Heart right ventricle (tissue), 16 donors: ENCODE results near the gene SMG6. TPM values are rescaled to one million over a fixed set of nuclear protein-coding genes. Genes with fewer than 3 reads are reported as not detected.

Experiments
- ATAC-seq, 8 donors: fragments of 200-7000 bp; cut with Tn5 transposase; one replicate each; pipeline ENCODE4 v1.9.1; 2020; ENCODE audit warnings: mild to moderate bottlenecking in 8 of 8, moderate library complexity in 8 of 8, moderate number of reproducible peaks in 1 of 8
- DNase-seq, 2 donors: peaks; one replicate each; pipeline ENCODE4 v3.0.0-alpha.2; 2020
- H3K27ac ChIP-seq, 10 donors: fragments of 200-600 bp; sonication (generic) in 2 of 10; one replicate each; pipeline versions ENCODE4 v1.5.0 to v1.8.0; 2020 to 2022; ENCODE audit warnings: mild to moderate bottlenecking in 3 of 10
- H3K27me3 ChIP-seq, 7 donors: fragments of 200-600 bp; one replicate each; pipeline ENCODE4 v1.8.0; 2021 to 2022; ENCODE audit warnings: mild to moderate bottlenecking in 2 of 7
- H3K36me3 ChIP-seq, 9 donors: fragments of 200-600 bp; sonication (generic) in 1 of 9; one replicate each; pipeline versions ENCODE4 v1.5.0 to v1.8.0; 2020 to 2022; ENCODE audit warnings: mild to moderate bottlenecking in 2 of 9
- H3K4me1 ChIP-seq, 9 donors: fragments of 200-600 bp; sonication (generic) in 1 of 9; one replicate each; pipeline versions ENCODE4 v1.5.0 to v1.8.0; 2020 to 2022; ENCODE audit warnings: mild to moderate bottlenecking in 4 of 9
- H3K4me3 ChIP-seq, 10 donors: fragments of 200-600 bp; sonication (generic) in 2 of 10; one replicate each; pipeline versions ENCODE4 v1.5.0 to v1.8.0; 2020 to 2022; ENCODE audit warnings: mild to moderate bottlenecking in 7 of 10, moderate library complexity in 2 of 10
- H3K9me3 ChIP-seq, 11 donors: fragments of 200-600 bp in 10 of 11; sonication (generic) in 2 of 11; one replicate each; pipeline versions ENCODE4 v1.5.0 to v1.8.0; 2013 to 2022; ENCODE audit warnings: mild to moderate bottlenecking in 2 of 11, control low read depth in 1 of 11, moderate library complexity in 1 of 11
- WGBS, 2 donors: extraction: QIAGEN DNeasy Blood & Tissue Kit; methylation state at CpG; one replicate each; pipeline ENCODE4 v1.1.7; 2013; ENCODE audit warnings: inconsistent platforms in 1 of 2; 5-methylcytosine and 5-hydroxymethylcytosine counted together
- intact Hi-C, 10 donors: fragments of 100-400 bp; cut with DNase I; formaldehyde crosslinking; loops; one replicate each; pipeline versions ENCODE4 v1.11.1 to v1.14.2; 2022
- polyA plus RNA-seq, 2 donors: library from polyadenylated mRNA; stranded (reverse); fragments of 200-250 nt; gene quantifications; one replicate each; pipeline ENCODE4 v1.2.3, GENCODE V29; 2013
- total RNA-seq, 10 donors: library from RNA; stranded (reverse); fragmentation: NEBNext Ultra II Directional in 3 of 10; extraction: Animal tissue kit (Norgen Biotek cat#: 25700) in 3 of 10; gene quantifications; one replicate each; pipeline versions ENCODE4 v1.2.1 to v1.2.4, GENCODE V29; 2021 to 2023
- TF ChIP-seq, protein P1 (sequence below), 9 donors: fragments of 200-600 bp; sonication (generic) in 2 of 9; IDR thresholded peaks; one replicate each; pipeline versions ENCODE4 v1.5.0 to v1.8.0; 2021 to 2022; ENCODE audit warnings: antibody characterized with exemption in 9 of 9, mild to moderate bottlenecking in 5 of 9, moderate library complexity in 1 of 9
- donor health status: Arrhythmogenic right ventricular cardiomyopathy.
- donor health status: ischemic (EF 13 %, LVEDD 7.1; RV severe dilation, severe dysfunction).
- donor health status: healthy with polysubstance abuse.
- donor health status: DM: no; HTN: yes; CAD: no.
- donor health status: DM: no; HTN: no; CAD: no.
- donor health status: ischemic (EF 25% LVEDD 6.9; RV normal size, moderate dysfunction).
- donor health status: ischemic (EF 25% LVEDD 5.7; RV mildly dilated, moderate dysfunction).
- donor health status: healthy.
- donor health status: DM: yes; HTN: yes; CAD: no.
- donor health status: Ischemic cardiomyopathy.
- donor health status: ischemic (EF 35%, LVEDD 5.7; RV mildly dilated, moderate dysfunction).
- donor health status: nonischemic (EF 11% LVEDD 7.7; RV severe dilation, severe dysfunction).
- donor health status: DM: yes; HTN: yes; CAD: no.
- donor health status: PGD.
- donor health status: ischemic (EF 29% LVEDD 5.4; RV normal size, mild dysfunction).
- donor health status: nonischemic (EF 23%, LVEDD 6.1; RV moderate dilation, normal function).

Gene SMG6
- total and polyA plus RNA-seq, 12 donors: 13.6 to 28.1 (median 19.6) TPM

DNA sequence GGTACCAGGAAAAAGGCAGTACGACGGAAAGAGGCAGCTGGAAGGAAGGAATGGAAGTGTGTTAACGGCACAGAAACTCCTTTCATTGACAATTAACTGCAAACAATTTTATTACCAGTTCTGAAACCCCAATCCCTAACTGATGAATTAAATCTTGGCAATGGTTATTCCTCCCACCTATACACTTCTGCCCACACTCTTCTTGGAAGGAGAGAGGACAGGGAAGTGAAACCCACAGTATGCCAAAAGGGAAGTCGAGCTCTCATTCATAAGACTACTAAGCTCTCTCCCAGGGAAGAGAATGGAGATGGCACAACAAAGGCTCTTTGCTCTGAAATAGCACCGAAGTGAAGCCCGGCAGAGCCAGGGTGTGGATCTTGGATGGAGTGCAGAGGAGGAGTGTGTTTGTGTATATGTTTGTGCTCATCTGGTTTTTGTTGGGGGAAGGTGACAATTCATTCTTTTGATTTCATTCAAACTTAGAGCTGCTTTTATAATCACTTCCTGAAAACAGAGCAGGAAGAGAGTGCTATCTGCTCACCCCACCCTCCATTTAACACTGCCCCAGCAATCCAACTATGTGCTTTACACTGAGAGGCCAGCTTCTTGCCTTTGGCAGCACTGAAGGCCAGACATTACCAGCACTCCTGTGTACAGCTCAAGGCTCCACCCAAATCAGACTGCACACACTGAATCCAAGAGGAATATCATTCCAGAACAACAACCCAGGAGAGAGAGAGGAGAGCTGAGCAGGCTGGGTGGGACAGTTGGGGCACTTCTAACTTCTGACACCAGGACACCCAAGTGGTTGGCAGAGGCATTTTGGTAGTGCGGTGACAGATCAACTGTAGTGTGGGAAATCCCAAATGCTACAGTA, 180.0 kb downstream of the SMG6 start:
- TF ChIP-seq, protein P1, sequence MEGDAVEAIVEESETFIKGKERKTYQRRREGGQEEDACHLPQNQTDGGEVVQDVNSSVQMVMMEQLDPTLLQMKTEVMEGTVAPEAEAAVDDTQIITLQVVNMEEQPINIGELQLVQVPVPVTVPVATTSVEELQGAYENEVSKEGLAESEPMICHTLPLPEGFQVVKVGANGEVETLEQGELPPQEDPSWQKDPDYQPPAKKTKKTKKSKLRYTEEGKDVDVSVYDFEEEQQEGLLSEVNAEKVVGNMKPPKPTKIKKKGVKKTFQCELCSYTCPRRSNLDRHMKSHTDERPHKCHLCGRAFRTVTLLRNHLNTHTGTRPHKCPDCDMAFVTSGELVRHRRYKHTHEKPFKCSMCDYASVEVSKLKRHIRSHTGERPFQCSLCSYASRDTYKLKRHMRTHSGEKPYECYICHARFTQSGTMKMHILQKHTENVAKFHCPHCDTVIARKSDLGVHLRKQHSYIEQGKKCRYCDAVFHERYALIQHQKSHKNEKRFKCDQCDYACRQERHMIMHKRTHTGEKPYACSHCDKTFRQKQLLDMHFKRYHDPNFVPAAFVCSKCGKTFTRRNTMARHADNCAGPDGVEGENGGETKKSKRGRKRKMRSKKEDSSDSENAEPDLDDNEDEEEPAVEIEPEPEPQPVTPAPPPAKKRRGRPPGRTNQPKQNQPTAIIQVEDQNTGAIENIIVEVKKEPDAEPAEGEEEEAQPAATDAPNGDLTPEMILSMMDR (IDR thresholded peaks at IDR 0.05): peak in 1 of 9 donors; percentile 9
- peak overlapping the region; percentile 28 to 89 (median 80) for H3K27ac ChIP-seq
- no peaks in the 10 kb centered on the region for H3K9me3 ChIP-seq
- no peaks in the 10 kb centered on the region for H3K27me3 ChIP-seq
- peak overlapping the region in 4 of 10 donors; percentile 5 to 23 (median 10) for H3K4me3 ChIP-seq
- DNase-seq (peak in 1 of 2 donors; percentile 19), ATAC-seq (peak; percentile 39 to 83 (median 76))
- intact Hi-C loops: loop anchor here in 5 of 10 donors (5.0 to 10.0 kb wide), 3 partner anchors 49 to 61 kb away; no protein-coding TSS in a partner anchor
- H3K4me1 ChIP-seq: peaks cover 12 to 48% (median 32%) of the 10 kb centered on the region in 9 donors
- WGBS, 2 donors: 32 to 42% methylated on average over 7 of the region's 7 CpGs
- peaks cover 0 to 34% (median 0%) of the 10 kb centered on the region in 9 donors for H3K36me3 ChIP-seq

GRCh38 chr17:2122641-2123302, 180.8 kb downstream of the SMG6 start:
- Histone ChIP-seq H3K36me3 (peaks cover 0 to 30% (median 0%) of the 10 kb centered on the region in 9 donors), H3K4me1 (peaks cover 12 to 48% (median 32%) of the 10 kb centered on the region in 9 donors), H3K27me3 (no peaks in the 10 kb centered on the region), H3K4me3 (peak overlapping the region in 6 of 10 donors; percentile 5 to 23 (median 11)), H3K9me3 (no peaks in the 10 kb centered on the region), H3K27ac (peak overlapping the region; percentile 28 to 89 (median 80))
- peak; percentile 66 to 91 (median 78) for ATAC-seq
- DNase-seq: peak; percentile 54 to 63
- WGBS, 2 donors: 16 to 22% methylated on average over 16 of the region's 16 CpGs
- intact Hi-C loops: loop anchor here in 5 of 10 donors (5.0 to 10.0 kb wide), 3 partner anchors 50 to 62 kb away; no protein-coding TSS in a partner anchor
- TF ChIP-seq, protein P1 (IDR thresholded peaks at IDR 0.05): peak in 6 of 9 donors; percentile 5 to 33 (median 27)

GRCh38 chr17:2120586-2121335, 182.8 kb downstream of the SMG6 start:
- Histone ChIP-seq H3K4me3 (no peak overlapping the region), H3K9me3 (no peaks in the 10 kb centered on the region), H3K27me3 (no peaks in the 10 kb centered on the region), H3K4me1 (peaks cover 12 to 48% (median 32%) of the 10 kb centered on the region in 9 donors), H3K27ac (no peak overlapping the region), H3K36me3 (peaks cover 0 to 21% (median 0%) of the 10 kb centered on the region in 9 donors)
- intact Hi-C loops: loop anchor here in 5 of 10 donors (5.0 to 10.0 kb wide), 3 partner anchors 52 to 64 kb away; no protein-coding TSS in a partner anchor
- no peak for DNase-seq
- WGBS, 2 donors: 91 to 93% methylated on average over 8 of the region's 8 CpGs
- TF ChIP-seq, protein P1 (IDR thresholded peaks at IDR 0.05): no peak
- no peak for ATAC-seq
